RPMI7951 (cell line): ENCODE data around the gene JRKL. TPM values are rescaled to one million over a fixed set of nuclear protein-coding genes. Genes with fewer than 3 reads are reported as not detected.
A peak's percentile ranks its signal among the peaks of the same experiment; 100 is the strongest.
"Not testable (repeated sequence)": the region's sequence is repeated elsewhere in the genome, so short reads cannot be mapped to it uniquely, and the experiment has no call there.

Experiments
- DNase-seq: peaks from one replicate; pipeline ENCODE4 v3.0.0-alpha.2; 2012; ENCODE audit warnings: low read depth
- total RNA-seq: library from RNA; depleted of rRNA; stranded (reverse); fragments of >200 nt; shearing (Covaris generic); gene quantifications from 2 replicates; pipeline ENCODE4 v1.2.3, GENCODE V29; 2014; rRNA removed

Gene JRKL
- total RNA-seq, 1 experiment from 2014 or later: 9.4 TPM

- DNase-seq: peak; percentile 53
These were observed 4.0 kb downstream of the JRKL start for GRCh38 chr11:96393753-96394348.

- no peak for DNase-seq
These were observed 5.0 kb downstream of the JRKL start for GRCh38 chr11:96394773-96395172.

GRCh38 chr11:96396637-96397036 lies 6.8 kb downstream of the JRKL start:
- no peak for DNase-seq

- peak; percentile 22 for DNase-seq
These were observed 8.1 kb downstream of the JRKL start for GRCh38 chr11:96397863-96398262.

GRCh38 chr11:96400697-96401096 lies 10.9 kb downstream of the JRKL start:
- DNase-seq: no peak

- DNase-seq: not testable (repeated sequence)
These were observed 21.6 kb downstream of the JRKL start for GRCh38 chr11:96411412-96411811.

- DNase-seq: no peak
These were observed 23.1 kb downstream of the JRKL start for GRCh38 chr11:96412761-96413381.

- no peak for DNase-seq
These were observed 23.6 kb downstream of the JRKL start for GRCh38 chr11:96413408-96413807.

- DNase-seq: peak; percentile 66
These were observed 34.9 kb downstream of the JRKL start for GRCh38 chr11:96424693-96425092.

GRCh38 chr11:96430668-96431067 lies 40.9 kb downstream of the JRKL start:
- DNase-seq: no peak

- DNase-seq: not testable (repeated sequence)
These were observed 42.8 kb downstream of the JRKL start for GRCh38 chr11:96432654-96433053.

Other genes starting within 250 kb of the JRKL start
- 9.4 and 14.8 TPM in 2 replicates for gene MAML2, start 46.8 kb upstream of the JRKL start, total RNA-seq
- 16.0 and 19.3 TPM in 2 replicates for gene CCDC82, start 101 bp upstream of the JRKL start, total RNA-seq